Activated T-cell treated with anti-CD3 and anti-CD28 coated beads for 1 hour (primary cell): ENCODE measurements around the gene B3GNT2.
"Not testable (repeated sequence)": the region's sequence is repeated elsewhere in the genome, so short reads cannot be mapped to it uniquely, and the experiment has no call there.

Experiments used
- DNase-seq: peaks from one replicate; pipeline ENCODE4 v3.0.0-alpha.2; 2020; ENCODE audit warnings: low read depth

Gene B3GNT2

GRCh38 chr2:62238236-62238635 is 42.3 kb downstream of the B3GNT2 start:
- no peak for DNase-seq

- DNase-seq: no peak
Measured at GRCh38 chr2:62240546-62240945, 44.6 kb downstream of the B3GNT2 start.

GRCh38 chr2:62243983-62244382 is 48.1 kb downstream of the B3GNT2 start:
- DNase-seq: no peak

- no peak for DNase-seq
Measured at GRCh38 chr2:62248226-62248625, 52.3 kb downstream of the B3GNT2 start.

GRCh38 chr2:62250239-62250638 is 54.3 kb downstream of the B3GNT2 start:
- DNase-seq: no peak

- DNase-seq: no peak
Measured at GRCh38 chr2:62254424-62255266, 58.7 kb downstream of the B3GNT2 start.

- no peak for DNase-seq
Measured at GRCh38 chr2:62257466-62257865, 61.6 kb downstream of the B3GNT2 start.

- DNase-seq: no peak
Measured at GRCh38 chr2:62263076-62263715, 67.3 kb downstream of the B3GNT2 start.

GRCh38 chr2:62264186-62264585 is 68.3 kb downstream of the B3GNT2 start:
- no peak for DNase-seq

GRCh38 chr2:62265106-62265505 is 69.2 kb downstream of the B3GNT2 start:
- no peak for DNase-seq

GRCh38 chr2:62266433-62267038 is 70.6 kb downstream of the B3GNT2 start:
- no peak for DNase-seq

- no peak for DNase-seq
Measured at GRCh38 chr2:62267696-62268095, 71.8 kb downstream of the B3GNT2 start.

- not testable (repeated sequence) for DNase-seq
Measured at GRCh38 chr2:62268681-62269188, 72.8 kb downstream of the B3GNT2 start.

- DNase-seq: no peak
Measured at GRCh38 chr2:62270728-62271127, 74.8 kb downstream of the B3GNT2 start.
